GM21447 (cell line): ENCODE measurements around the gene PAIP2B.
"Not testable (repeated sequence)": the region's sequence is repeated elsewhere in the genome, so short reads cannot be mapped to it uniquely, and the experiment has no call there.

Source experiments
- ATAC-seq: cut with Tn5 transposase; IDR thresholded peaks from one replicate; pipeline ENCODE4 v1.9.1; 2021; ENCODE audit not compliant: unreplicated experiment

PAIP2B gene

DNA sequence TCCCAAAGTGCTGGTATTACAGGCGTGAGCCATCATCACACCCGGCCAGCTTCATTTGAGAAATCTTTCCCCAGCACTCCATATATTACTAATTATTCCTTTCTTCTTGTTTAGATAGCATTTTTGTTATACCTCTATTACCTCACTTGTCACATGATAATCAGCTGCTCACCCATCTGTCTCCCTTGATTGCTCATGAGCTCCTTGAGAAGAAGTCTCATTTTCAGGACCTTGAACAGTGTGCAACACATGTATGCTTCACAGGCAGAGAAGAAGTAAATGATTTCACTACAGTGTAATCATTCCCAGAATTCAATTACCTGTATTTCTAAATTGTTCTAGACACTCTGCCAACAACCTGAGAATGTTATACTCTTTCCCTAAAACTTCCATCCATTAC is 6.2 kb downstream of the PAIP2B start:
- ATAC-seq = no peak

GRCh38 chr2:71216501-71216900 is 10.4 kb downstream of the PAIP2B start:
- no peak for ATAC-seq

DNA sequence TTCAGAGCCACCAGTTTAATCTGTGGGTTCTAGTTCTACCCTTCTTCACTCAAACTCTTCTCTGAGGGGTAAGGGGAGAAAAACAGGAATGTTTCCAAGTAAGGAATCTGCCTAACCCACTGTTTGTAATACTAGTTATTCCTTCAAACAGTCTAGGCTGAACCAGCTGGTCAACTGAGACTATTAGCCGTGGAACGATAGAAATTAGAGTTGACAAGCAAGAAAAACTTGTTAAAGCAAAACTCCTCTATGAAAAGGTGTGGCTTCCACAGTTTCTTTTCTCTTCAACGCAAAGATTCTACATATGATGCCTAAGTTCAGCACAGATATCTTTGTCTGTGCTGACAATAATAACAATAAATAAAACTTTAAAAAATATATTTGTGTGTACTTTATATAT is 11.5 kb downstream of the PAIP2B start:
- no peak for ATAC-seq

DNA sequence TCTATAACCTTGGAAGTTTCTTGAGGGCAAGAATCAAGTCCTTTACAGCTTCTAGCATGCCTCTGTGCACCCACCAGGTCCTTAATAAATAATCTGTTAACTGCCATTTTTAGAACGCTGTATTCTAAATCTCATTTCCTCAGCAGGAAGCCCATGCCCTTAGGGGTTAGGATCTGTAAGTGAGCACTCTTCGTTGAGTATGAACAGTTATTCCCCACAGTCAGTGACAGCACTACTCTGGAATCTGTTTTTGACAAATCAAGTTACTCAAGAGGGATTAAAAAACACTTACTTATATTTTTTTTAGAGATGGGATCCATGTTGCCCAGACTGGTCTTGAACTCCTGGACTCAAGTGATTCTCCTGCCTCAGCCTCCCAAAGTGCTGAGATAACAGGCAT is 14.6 kb downstream of the PAIP2B start:
- no peak for ATAC-seq

- ATAC-seq = no peak
Measured at GRCh38 chr2:71210292-71210691, 16.6 kb downstream of the PAIP2B start.

DNA sequence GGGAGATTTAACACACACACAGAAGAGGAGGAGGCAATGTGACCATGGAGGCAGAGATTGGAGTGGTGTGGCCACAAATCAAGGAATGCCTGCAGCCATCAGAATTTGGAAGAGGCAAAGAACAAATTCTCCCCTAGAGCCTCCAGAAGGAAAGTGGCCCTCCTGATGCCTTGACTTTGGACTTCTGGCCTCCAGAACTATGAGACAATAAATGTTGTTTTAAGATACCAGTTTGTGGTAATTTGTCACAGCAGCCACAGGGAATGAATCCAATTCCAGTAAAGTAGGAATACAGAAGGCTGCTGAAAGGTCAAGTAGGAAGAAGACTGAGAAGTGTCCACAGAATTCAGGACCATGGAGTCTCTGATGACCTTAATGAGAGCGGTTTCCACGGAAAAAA is 18.1 kb downstream of the PAIP2B start:
- ATAC-seq = no peak

DNA sequence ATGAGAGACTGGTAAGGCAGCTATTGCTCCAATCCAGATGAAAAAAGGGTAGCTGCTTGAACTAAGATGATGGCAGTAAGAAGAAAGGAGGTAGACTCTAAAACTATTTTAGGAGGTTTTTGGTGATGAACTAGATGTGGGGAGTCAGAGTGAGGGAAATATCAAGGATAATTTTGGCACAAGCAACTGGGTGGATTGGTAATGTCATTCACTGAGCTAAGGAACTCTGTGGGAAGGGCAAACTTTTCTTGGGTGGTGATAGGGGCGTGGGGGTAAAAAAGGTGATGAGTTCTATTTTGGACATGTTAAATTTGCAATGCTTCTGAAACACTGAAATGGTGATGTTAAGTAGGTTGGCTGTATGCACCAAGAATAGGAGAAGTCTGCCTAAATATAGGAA is 19.3 kb downstream of the PAIP2B start:
- no peak for ATAC-seq

DNA sequence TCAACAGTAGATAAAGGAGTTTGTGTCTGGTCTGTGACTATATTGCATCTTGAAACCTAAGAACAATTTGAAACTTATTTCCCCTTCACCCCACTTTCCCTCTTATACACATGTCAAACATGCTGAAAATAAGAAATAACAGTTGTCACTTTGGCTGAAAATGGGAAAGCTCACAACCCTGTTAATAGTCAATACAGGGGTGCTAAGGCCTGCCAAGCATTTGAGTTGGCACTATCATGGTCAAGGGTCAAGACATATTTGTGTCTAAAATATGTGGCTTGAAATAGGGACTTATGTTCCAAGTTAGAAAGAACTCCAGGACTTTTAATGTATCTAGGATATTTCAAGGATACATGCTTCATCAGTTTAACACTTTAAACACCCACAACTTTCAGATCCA is 20.6 kb downstream of the PAIP2B start:
- no peak for ATAC-seq

DNA sequence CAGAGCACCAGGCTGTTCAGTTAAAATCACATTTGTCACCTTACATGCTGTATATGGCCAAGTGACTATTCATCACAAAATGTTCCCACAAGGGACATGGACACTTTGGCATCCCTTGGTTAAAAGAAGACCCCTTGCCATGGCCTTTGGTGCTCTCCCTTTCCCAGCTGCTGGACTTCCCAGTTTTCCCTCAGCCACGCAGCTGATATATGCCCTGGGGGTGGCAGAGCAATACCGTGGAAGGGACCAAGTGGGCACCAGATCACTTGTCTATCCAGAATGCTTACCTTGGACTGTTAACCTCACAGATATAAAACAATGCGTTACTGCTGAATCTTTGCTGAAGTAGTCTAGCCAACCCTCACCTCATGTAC is 35.3 kb downstream of the PAIP2B start:
- no peak for ATAC-seq

- no peak for ATAC-seq
Measured at GRCh38 chr2:71190656-71191569, 36.0 kb downstream of the PAIP2B start.

DNA sequence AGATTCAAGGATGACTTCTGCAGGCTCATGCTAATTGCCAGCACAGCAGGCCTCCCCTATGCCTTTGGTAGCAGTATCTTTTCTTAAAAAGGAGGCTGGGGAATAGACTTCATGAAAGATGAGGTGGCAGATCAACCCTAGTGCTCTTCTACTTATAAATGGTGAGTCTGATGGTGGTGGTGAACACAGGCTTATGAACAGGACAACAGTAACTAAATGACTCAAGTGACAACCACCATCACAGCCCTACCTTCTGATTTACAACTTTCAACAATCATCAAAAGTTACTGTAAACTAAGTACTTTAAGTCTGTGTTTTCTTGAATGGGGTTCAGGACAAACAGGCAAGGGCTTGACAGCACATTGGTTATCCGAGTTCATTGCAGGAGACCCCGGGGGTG is 39.3 kb downstream of the PAIP2B start:
- no peak for ATAC-seq

- ATAC-seq = no peak
Measured at GRCh38 chr2:71186973-71187372, 39.9 kb downstream of the PAIP2B start.

- not testable (repeated sequence) for ATAC-seq
Measured at GRCh38 chr2:71183306-71184115, 43.4 kb downstream of the PAIP2B start.

GRCh38 chr2:71181316-71181715 is 45.6 kb downstream of the PAIP2B start:
- no peak for ATAC-seq

DNA sequence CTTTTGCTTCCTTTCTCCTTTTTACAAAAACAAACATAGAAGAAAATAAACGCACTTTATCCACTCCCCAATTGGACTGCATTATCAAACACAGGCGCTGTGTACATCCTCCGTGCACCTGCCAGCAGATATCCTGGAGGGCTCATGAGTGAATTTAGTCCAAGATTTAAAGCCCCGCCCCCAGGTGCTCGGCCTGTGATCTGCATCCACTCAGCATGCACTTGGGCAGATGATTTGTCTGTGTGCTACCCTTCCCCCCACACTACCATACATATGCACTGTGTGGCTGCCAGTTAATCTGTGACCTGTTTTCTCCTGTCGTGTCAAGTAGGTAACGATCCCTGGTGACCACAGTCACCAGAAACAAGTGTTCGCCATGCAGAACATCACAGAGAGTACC is 48.1 kb downstream of the PAIP2B start:
- ATAC-seq = not testable (repeated sequence)

DNA sequence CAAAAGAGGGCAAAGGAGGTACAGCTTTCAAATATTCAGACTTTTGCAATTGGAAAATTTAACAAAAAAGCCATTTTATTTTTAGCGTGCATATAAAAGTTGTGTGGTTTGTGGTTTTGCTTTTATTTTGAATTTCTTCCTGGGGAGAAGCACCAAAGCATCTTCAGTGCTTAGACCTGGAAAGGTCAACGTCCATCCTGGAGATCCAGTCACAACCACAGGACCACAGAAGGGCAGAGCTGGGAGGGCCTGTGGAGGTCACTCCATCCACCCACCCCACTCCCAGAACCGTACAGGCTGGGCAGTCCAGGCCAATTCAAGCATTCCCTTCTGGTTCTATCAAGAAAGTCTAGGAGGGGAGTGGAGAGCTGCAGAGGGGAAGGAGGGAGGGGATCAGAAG is 52.7 kb downstream of the PAIP2B start:
- no peak for ATAC-seq

DNA sequence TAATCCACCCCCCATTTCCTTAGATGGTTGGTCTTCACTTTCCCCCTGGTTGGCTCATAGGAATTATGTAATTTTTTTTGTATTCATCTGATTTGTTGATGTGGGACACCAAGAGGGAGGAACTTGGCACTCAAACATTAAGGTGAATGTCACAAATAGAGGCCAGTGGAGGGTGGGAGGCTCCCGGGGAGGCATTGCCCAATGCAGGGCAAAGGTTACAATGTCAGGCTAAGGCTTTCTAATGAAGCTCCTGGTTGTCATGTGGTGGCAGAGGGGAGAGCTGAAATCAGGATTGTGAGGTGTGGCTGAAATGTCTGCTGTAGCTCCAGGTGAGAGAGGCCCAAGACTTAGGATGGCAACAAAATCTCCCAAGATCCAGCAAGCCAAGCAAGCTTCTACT is 53.8 kb downstream of the PAIP2B start:
- ATAC-seq = no peak

- no peak for ATAC-seq
Measured at GRCh38 chr2:71166812-71167211, 60.1 kb downstream of the PAIP2B start.

- ATAC-seq = no peak
Measured at GRCh38 chr2:71157124-71157793, 69.6 kb downstream of the PAIP2B start.

DNA sequence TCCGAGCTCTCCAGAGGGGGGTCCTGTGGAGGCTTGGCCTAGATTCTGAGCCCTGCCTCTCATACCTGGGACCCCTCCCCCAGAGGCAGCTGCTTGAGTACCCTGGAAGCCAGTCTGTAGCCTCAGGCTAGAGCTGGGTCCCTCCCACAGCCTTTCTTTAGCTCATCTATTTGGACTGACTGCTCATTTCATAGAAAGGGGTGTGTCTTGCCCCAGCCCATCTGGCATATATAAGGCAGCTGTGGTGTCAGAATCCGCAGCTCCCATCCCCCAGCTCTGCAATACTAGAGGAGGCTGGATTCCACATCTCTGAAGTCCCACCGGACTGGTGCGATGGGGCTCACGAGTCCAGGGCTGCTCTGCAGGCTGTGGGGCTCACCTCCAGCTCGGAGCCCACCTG is 70.3 kb downstream of the PAIP2B start:
- no peak for ATAC-seq

- ATAC-seq = no peak
Measured at GRCh38 chr2:71155846-71156245, 71.1 kb downstream of the PAIP2B start.

- ATAC-seq = no peak
Measured at GRCh38 chr2:71154798-71155197, 72.1 kb downstream of the PAIP2B start.
